GM12878 (cell line): ENCODE data around the gene CCDC127. TPM values are rescaled to one million over a fixed set of nuclear protein-coding genes. Genes with fewer than 3 reads are reported as not detected.

Experiments used
- ATAC-seq: fragments of 200-7000 bp; cut with Tn5 transposase; 3 replicates; pipeline ENCODE4 v1.9.1; 2020; ENCODE audit warnings: mild to moderate bottlenecking, moderate library complexity
- BruUV-seq: library from RNA; stranded (reverse); fragments of 400-500 nt; replicated peaks from 2 replicates; lab custom pipeline; 2021; lab: Mats Ljungman, UMichigan
- CTCF ChIA-PET: fragments of 300-600 bp; sonication (Branson Sonifier 250); formaldehyde crosslinking; extraction: SDS; loops from one replicate; lab custom pipeline; 2021; ENCODE audit warnings: inconsistent platforms; lab: Yijun Ruan, JAX
- POLR2A ChIA-PET: fragments of 350-600 bp; formaldehyde crosslinking; extraction: SDS; loops from one replicate; lab custom pipeline; 2021; ENCODE audit warnings: inconsistent platforms; lab: Charles Lee
- RAD21 ChIA-PET: fragments of 300-600 bp; sonication (Branson Sonifier 250); formaldehyde crosslinking; loops from one replicate; lab custom pipeline; 2023; ENCODE audit warnings: antibody characterized with exemption; ENCODE audit not compliant: unreplicated experiment; lab: Charles Lee
- SMC1A ChIA-PET: fragments of 300-600 bp; sonication (Branson Sonifier 250); formaldehyde crosslinking; loops from one replicate; lab custom pipeline; 2023; ENCODE audit not compliant: unreplicated experiment, uncharacterized antibody; lab: Charles Lee
- DNase-seq: peaks from one replicate; pipeline ENCODE4 v3.0.0-alpha.2; 2011; ENCODE audit warnings: low read depth, low spot score
- FAIRE-seq: peaks from 3 replicates; lab custom pipeline; 2011; peaks lifted over from hg19 to GRCh38; lab: Jason Lieb, UNC
- H2AFZ ChIP-seq: 2 replicates; pipeline ENCODE4 v1.6.0; 2011; ENCODE audit warnings: low read depth, low read length, control low read depth; ENCODE audit not compliant: control insufficient read depth
- H3K27ac ChIP-seq: 2 replicates; pipeline ENCODE4 v1.5.1; 2011; ENCODE audit warnings: control low read depth; ENCODE audit not compliant: control insufficient read depth, insufficient read depth
- H3K27me3 ChIP-seq, 2 experiments: replicated peaks in 1 of 2; 2 replicates each; pipeline versions ENCODE4 v1.6.0 to v1.6.1; 2011; ENCODE audit warnings: low read length in 1 of 2; ENCODE audit not compliant: control insufficient read depth in 2 of 2, insufficient read depth in 2 of 2
- H3K36me3 ChIP-seq, 2 experiments: 2 replicates each; pipeline ENCODE4 v1.5.1; 2011; ENCODE audit warnings: low read length in 1 of 2; ENCODE audit not compliant: control insufficient read depth in 2 of 2, insufficient read depth in 2 of 2
- H3K4me1 ChIP-seq: 2 replicates; pipeline ENCODE4 v1.6.1; 2011; ENCODE audit warnings: mild to moderate bottlenecking, low read length, moderate library complexity, mixed read lengths; ENCODE audit not compliant: control insufficient read depth, insufficient read depth
- H3K4me2 ChIP-seq: 2 replicates; pipeline ENCODE4 v1.6.0; 2011; ENCODE audit warnings: control low read depth; ENCODE audit not compliant: control insufficient read depth, insufficient read depth
- H3K4me3 ChIP-seq: fragments of 200-600 bp; sonication (generic); 2 replicates; pipeline ENCODE4 v1.5.1; 2016
- H3K79me2 ChIP-seq: 2 replicates; pipeline ENCODE4 v1.6.0; 2011; ENCODE audit warnings: low read length; ENCODE audit not compliant: control insufficient read depth, insufficient read depth
- H3K9ac ChIP-seq: 2 replicates; pipeline ENCODE4 v1.8.0; 2011; ENCODE audit warnings: low read length, control low read depth, mixed read lengths; ENCODE audit not compliant: control insufficient read depth, insufficient read depth
- H3K9me3 ChIP-seq: replicated peaks from 3 replicates; pipeline ENCODE4 v1.5.1; 2011; ENCODE audit warnings: mild to moderate bottlenecking, low read length; ENCODE audit not compliant: control insufficient read depth, insufficient read depth
- H4K20me1 ChIP-seq: 2 replicates; pipeline ENCODE4 v1.6.0; 2011; ENCODE audit not compliant: control insufficient read depth, insufficient read depth
- ESRRA ChIP-seq: IDR thresholded peaks from 2 replicates; pipeline ENCODE4 v1.6.1; 2012; ENCODE audit warnings: mild to moderate bottlenecking, low read length, improper control_type of control experiment
- FOXK2 ChIP-seq: fragments of 450-650 bp; IDR thresholded peaks from 2 replicates; pipeline ENCODE4 v1.6.1; 2017; ENCODE audit warnings: mild to moderate bottlenecking, moderate library complexity
- MTA3 ChIP-seq: IDR thresholded peaks from 2 replicates; pipeline ENCODE4 v1.6.1; 2012; ENCODE audit warnings: low read length, inconsistent platforms, borderline replicate concordance
- PAX8 ChIP-seq: fragments of 450-650 bp; IDR thresholded peaks from 2 replicates; pipeline ENCODE4 v1.6.1; 2017; ENCODE audit warnings: mild to moderate bottlenecking, moderate library complexity
- SP1 ChIP-seq: IDR thresholded peaks from one replicate; pipeline ENCODE4 v1.6.1; 2011; ENCODE audit warnings: low read depth, low read length
- SPI1 ChIP-seq: IDR thresholded peaks from 2 replicates; pipeline ENCODE4 v1.6.1; 2011; ENCODE audit warnings: low read depth, mild to moderate bottlenecking, low read length, moderate library complexity, borderline replicate concordance; ENCODE audit not compliant: insufficient read depth
- SREBF2 ChIP-seq: IDR thresholded peaks from 2 replicates; pipeline ENCODE4 v1.6.1; 2012; ENCODE audit warnings: mild to moderate bottlenecking, low read length
- WGBS: methylation state at CpG from one replicate; pipeline ENCODE4 v1.1.6; 2016; ENCODE audit warnings: low lambda C conversion rate; ENCODE audit not compliant: insufficient replicate concordance, insufficient coverage; ENCODE audit errors: missing lambda C conversion rate; 5-methylcytosine and 5-hydroxymethylcytosine counted together
- in situ Hi-C: fragments of 300-500 bp; cut with MboI; formaldehyde crosslinking; loops from 9 replicates; pipeline ENCODE4 v1.14.3; 2018; ENCODE audit warnings: mixed read lengths
- intact Hi-C: fragments of 100-400 bp; cut with micrococcal nuclease; formaldehyde crosslinking; loops from one replicate; pipeline ENCODE4 v1.14.2; 2022; ENCODE audit not compliant: unreplicated experiment
- polyA plus RNA-seq, 11 experiments: library from polyadenylated mRNA; depleted of rRNA in 4 of 11; unstranded in 6 of 11; stranded (reverse) in 5 of 11; fragments of >200 nt; fragmentation: Nextera tagmentation in 4 of 11; fragmentation: Illumina TruSeq in 1 of 11; extraction: Ambion mirVana in 4 of 11; extraction: Trizol in 1 of 11; gene quantifications; 1 replicate in 1 of 11; 2 replicates in 10 of 11; pipeline versions ENCODE4 v1.2.1 to v1.2.3, GENCODE V29; 2011 to 2016; ENCODE audit warnings: inconsistent platforms in 2 of 11, missing spikeins in 2 of 11, low read depth in 1 of 11
- total RNA-seq, 4 experiments: library from RNA; depleted of rRNA in 3 of 4; stranded (reverse); fragments of >200 nt in 3 of 4; fragmentation: Illumina TruSeq in 1 of 4; extraction: Trizol in 1 of 4; gene quantifications; 2 replicates each; pipeline versions ENCODE4 v1.2.1 to v1.2.3, GENCODE V29; 2013 to 2021
- TF ChIP-seq, protein P1 (sequence below): fragments of 450-650 bp; IDR thresholded peaks from 2 replicates; pipeline ENCODE4 v1.6.1; 2018; ENCODE audit warnings: mild to moderate bottlenecking, low read depth, moderate library complexity; ENCODE audit not compliant: partially characterized antibody
- TF ChIP-seq, protein P2 (sequence below): IDR thresholded peaks from 2 replicates; pipeline ENCODE4 v1.6.1; 2011; ENCODE audit warnings: borderline replicate concordance, low read depth, mild to moderate bottlenecking, moderate library complexity, mixed read lengths, low read length; ENCODE audit not compliant: insufficient read depth; ENCODE audit errors: extremely low read length
- TF ChIP-seq, protein P3 (sequence below): fragments of 450-650 bp; formaldehyde crosslinking; IDR thresholded peaks from 2 replicates; pipeline ENCODE4 v1.4.0; 2020; ENCODE audit warnings: mild to moderate bottlenecking, moderate library complexity

Gene CCDC127
- total and polyA plus RNA-seq, 10 of the 15 experiments (the other 5 are each of a cell fraction or from before 2014, with no cell fraction given) = 1.9 to 6.9 (median 2.9) TPM

DNA sequence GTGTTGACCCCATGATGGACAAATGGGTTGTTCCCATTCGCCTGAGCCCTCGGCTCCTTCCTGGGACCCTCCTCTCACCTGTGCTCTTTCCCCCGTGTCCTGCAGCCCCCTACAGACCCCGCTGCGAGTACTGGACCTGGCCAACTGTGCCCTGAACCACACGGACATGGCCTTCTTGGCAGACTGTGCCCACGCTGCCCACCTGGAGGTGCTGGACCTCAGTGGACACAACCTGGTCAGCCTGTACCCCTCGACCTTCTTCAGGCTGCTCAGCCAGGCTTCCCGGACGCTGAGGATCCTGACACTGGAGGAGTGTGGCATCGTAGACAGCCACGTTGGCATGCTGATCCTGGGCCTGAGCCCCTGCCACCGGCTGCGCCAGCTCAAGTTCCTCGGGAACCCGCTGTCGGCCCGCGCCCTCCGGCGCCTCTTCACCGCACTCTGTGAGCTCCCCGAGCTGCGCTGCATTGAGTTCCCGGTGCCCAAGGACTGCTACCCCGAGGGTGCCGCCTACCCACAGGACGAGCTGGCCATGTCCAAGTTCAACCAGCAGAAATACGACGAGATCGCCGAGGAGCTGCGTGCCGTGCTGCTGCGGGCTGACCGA is 23.2 kb downstream of the CCDC127 start:
- CTCF ChIA-PET = no interaction called here
- no peak overlapping the region for H3K4me3 ChIP-seq
- H3K27ac ChIP-seq = no peak overlapping the region
- no peak overlapping the region for H3K9ac ChIP-seq
- 73% methylated on average over 30 of the region's 36 CpGs for WGBS
- H2AFZ ChIP-seq = no peak overlapping the region
- in situ Hi-C loops (no loop called here), intact Hi-C loops (no loop called here)
- POLR2A ChIA-PET = no interaction called here
- DNase-seq (no peak), FAIRE-seq (no peak), ATAC-seq (no peak)
- no peak overlapping the region for H3K4me2 ChIP-seq
- no peaks in the 10 kb centered on the region for H3K36me3 ChIP-seq
- RAD21 ChIA-PET = no interaction called here
- no TSS peak for BruUV-seq
- no peaks in the 10 kb centered on the region for H3K27me3 ChIP-seq
- SMC1A ChIA-PET = no interaction called here
- no peaks in the 10 kb centered on the region for H4K20me1 ChIP-seq
- no peak for TF ChIP-seq PAX8
- no peak for TF ChIP-seq ESRRA
- no peak for TF ChIP-seq SREBF2
- no peak for TF ChIP-seq MTA3
- TF ChIP-seq, protein P1, sequence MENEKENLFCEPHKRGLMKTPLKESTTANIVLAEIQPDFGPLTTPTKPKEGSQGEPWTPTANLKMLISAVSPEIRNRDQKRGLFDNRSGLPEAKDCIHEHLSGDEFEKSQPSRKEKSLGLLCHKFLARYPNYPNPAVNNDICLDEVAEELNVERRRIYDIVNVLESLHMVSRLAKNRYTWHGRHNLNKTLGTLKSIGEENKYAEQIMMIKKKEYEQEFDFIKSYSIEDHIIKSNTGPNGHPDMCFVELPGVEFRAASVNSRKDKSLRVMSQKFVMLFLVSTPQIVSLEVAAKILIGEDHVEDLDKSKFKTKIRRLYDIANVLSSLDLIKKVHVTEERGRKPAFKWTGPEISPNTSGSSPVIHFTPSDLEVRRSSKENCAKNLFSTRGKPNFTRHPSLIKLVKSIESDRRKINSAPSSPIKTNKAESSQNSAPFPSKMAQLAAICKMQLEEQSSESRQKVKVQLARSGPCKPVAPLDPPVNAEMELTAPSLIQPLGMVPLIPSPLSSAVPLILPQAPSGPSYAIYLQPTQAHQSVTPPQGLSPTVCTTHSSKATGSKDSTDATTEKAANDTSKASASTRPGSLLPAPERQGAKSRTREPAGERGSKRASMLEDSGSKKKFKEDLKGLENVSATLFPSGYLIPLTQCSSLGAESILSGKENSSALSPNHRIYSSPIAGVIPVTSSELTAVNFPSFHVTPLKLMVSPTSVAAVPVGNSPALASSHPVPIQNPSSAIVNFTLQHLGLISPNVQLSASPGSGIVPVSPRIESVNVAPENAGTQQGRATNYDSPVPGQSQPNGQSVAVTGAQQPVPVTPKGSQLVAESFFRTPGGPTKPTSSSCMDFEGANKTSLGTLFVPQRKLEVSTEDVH = no peak
- TF ChIP-seq, protein P2, sequence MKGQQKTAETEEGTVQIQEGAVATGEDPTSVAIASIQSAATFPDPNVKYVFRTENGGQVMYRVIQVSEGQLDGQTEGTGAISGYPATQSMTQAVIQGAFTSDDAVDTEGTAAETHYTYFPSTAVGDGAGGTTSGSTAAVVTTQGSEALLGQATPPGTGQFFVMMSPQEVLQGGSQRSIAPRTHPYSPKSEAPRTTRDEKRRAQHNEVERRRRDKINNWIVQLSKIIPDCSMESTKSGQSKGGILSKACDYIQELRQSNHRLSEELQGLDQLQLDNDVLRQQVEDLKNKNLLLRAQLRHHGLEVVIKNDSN = no peak
- TF ChIP-seq, protein P3, sequence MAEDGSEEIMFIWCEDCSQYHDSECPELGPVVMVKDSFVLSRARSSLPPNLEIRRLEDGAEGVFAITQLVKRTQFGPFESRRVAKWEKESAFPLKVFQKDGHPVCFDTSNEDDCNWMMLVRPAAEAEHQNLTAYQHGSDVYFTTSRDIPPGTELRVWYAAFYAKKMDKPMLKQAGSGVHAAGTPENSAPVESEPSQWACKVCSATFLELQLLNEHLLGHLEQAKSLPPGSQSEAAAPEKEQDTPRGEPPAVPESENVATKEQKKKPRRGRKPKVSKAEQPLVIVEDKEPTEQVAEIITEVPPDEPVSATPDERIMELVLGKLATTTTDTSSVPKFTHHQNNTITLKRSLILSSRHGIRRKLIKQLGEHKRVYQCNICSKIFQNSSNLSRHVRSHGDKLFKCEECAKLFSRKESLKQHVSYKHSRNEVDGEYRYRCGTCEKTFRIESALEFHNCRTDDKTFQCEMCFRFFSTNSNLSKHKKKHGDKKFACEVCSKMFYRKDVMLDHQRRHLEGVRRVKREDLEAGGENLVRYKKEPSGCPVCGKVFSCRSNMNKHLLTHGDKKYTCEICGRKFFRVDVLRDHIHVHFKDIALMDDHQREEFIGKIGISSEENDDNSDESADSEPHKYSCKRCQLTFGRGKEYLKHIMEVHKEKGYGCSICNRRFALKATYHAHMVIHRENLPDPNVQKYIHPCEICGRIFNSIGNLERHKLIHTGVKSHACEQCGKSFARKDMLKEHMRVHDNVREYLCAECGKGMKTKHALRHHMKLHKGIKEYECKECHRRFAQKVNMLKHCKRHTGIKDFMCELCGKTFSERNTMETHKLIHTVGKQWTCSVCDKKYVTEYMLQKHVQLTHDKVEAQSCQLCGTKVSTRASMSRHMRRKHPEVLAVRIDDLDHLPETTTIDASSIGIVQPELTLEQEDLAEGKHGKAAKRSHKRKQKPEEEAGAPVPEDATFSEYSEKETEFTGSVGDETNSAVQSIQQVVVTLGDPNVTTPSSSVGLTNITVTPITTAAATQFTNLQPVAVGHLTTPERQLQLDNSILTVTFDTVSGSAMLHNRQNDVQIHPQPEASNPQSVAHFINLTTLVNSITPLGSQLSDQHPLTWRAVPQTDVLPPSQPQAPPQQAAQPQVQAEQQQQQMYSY = no peak
- no peak for TF ChIP-seq SPI1
- no peak for TF ChIP-seq FOXK2
- TF ChIP-seq SP1 = no peak
- peaks cover 25% of the 10 kb centered on the region for H3K4me1 ChIP-seq
- no peaks in the 10 kb centered on the region for H3K79me2 ChIP-seq
- H3K9me3 ChIP-seq = no peaks in the 10 kb centered on the region
